HG03432 (cell line): ENCODE data around the gene ZNF511.
A peak's percentile ranks its signal among the peaks of the same experiment; 100 is the strongest.

Experiments used
- ATAC-seq: cut with Tn5 transposase; IDR thresholded peaks from one replicate; pipeline ENCODE4 v1.9.1; 2021; ENCODE audit warnings: mild to moderate bottlenecking, moderate library complexity; ENCODE audit not compliant: unreplicated experiment

The ZNF511 gene

DNA sequence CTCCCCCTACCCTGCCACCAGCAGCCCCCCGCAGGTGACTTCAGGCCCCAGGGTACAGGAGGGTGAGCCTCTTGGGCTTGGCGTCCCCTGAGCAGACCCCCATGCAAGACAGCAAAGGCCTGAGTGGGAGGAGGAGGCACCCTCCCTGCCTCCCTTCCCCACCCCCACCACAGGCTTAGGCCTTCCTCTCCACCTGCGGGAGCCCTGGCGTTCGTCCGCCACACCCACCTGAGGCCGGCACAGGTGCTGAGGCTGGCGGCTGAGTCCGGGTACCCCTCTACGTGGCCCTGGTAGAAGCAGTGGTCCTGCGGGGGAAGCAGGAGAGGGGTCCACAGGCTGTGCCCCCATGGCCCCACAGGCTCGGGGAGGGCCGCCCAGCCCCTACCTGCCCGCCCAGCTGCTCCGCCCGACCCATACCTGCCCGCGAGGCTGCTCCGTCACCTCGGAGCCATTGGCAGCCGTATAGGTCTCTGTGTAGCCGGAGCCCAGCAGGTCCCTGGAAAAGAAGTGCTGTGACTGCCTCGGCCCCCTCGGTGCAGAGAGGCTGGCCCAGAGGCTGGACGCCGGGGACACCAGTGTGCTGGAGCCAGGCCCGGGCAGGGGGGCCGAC is 35.1 kb upstream of the ZNF511 start:
- ATAC-seq, result no peak

- peak; percentile 55 for ATAC-seq
These were observed 33.7 kb upstream of the ZNF511 start for GRCh38 chr10:133274751-133275683.

DNA sequence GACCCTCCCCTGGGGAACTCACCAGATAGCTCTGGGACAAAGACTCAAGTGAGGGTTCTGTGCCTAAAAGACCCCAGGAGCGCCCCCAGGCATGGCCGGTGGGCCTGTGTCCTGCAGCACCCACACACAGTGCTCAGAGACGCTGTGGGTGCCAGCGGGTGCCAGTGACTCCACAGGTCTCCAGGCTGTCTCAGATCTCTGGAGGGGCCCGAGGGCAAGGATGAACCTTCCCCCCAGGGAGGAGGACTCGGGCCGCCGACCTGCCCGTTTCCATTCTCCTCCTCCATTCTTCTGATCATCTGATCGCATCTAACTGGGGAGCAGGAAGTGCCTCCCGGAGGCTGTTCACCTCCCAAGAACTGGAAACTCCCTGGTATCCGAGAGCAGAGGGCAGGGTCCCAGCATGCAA is 33.0 kb upstream of the ZNF511 start:
- ATAC-seq, result peak; percentile 39

GRCh38 chr10:133276100-133276434 is 32.6 kb upstream of the ZNF511 start:
- ATAC-seq, result no peak

DNA sequence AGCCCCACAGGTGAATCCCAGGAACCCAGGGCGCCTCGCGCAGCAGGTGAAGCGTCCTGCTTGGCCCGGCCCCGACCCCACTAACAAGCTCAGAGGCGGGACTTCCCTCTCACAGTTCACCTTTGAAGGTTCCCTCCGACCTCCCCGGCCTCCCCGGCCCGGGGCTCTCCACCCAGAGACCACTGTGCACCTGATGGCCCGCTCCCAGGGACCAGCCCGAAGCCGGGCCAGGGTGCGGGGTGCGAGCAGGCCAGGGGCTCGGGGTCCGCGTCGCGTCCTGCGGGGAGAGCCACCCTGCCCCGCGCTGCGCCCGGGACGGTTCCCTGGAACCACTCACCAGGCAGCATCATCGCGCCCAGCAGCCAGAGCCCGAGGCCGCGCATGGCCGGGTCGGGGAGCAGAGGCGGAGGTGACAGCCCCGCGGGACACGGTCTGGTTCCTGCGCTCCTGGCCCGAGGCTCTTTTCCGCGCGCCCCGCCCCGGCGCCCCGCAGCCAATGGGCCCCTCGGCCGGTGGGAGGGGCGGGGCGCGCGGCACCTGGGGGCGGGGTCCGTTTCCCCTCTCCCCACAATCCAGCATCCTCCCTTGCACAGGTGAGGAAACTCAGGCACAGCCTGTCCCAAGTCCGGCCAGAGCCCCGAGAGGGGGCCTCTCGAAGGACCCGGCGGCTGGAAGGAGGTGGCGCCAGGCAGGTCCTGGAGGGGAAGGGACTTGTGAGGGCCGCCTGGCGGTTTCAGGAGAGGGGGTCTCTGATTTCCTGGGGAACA is 32.1 kb upstream of the ZNF511 start, which contains the start of gene ADAM8:
Gene ADAM8 (minus strand): TSS at position 434 of the 767 bp plus-strand sequence. CDS start 51 bp downstream, at position 383.
- peak; percentile 57 for ATAC-seq

- no peak for ATAC-seq
These were observed 31.3 kb upstream of the ZNF511 start for GRCh38 chr10:133277277-133277992.

- no peak for ATAC-seq
These were observed 30.6 kb upstream of the ZNF511 start for GRCh38 chr10:133277993-133278576.

GRCh38 chr10:133278577-133279265 is 30.0 kb upstream of the ZNF511 start:
- peak; percentile 29 for ATAC-seq

DNA sequence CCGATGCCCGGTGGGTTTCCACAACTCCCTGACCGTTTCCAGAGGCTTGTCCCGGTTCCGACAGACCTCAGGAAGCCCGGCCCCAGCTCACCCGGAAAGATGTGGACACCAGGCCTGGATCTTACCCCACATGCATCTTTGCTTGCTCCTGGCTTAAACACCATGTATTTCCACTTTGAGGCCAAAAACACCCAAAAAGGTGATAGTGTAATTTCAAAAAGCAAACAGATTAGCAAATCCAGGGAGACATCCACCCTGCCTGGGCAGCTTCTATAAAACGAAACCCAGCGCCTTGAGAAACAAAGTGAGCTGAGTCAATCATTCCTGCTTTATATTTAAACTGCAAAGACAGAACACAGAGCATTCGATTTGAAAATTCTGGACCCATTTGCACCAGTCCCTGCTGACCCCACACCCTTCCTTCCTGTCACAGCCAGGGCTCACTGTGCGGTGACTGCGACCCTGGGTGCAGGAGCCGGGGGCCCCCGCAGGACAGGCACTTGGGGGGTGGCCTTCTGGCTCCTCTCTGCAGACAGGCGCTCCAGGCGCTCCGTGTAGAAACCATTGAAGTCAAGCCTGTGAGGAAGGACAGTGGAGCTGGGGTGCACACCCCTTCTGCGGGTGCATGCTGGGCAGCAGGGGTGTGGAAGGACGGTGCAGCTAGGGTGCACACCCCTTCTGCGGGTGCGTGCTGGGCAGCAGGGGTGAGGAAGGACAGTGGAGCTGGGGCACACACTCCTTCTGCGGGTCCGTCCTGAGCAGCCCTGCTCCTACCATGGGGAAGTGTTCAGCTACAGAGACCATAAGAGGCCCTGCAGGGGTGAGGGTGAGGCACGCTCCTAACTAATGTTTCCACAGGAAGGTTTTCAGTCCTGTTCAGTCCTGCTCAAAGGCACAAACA is 29.1 kb upstream of the ZNF511 start:
- ATAC-seq, result no peak

DNA sequence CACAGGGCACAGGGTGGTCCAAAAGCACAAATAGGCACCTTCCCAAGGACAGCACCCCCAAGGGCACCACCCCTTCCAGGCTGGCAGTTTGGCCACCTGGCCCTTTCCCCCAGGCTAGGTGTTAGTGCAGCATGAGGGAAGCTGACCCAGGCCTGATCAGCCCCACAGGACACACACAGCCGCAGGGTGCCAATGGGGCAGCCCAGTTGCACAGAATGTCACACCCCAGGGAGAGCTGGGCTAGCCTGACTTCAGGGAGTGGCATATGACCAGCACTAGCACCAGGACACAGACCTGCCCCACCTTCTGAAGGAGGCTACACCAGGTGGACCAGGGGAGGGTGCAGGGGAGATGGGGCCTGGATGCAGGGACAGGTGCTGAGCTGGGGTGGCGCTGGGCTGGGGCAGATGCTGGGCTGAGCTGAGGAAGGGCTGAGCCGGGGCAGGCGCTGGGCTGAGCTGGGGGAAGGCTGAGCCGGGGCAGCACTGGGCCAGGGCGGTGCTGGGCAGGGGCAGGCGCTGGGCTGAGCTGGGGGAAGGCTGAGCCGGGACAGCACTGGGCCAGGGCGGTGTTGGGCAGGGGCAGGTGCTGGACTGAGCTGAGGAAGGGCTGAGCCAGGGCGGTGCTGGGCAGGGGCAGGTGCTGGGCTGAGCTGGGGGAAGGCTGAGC is 28.2 kb upstream of the ZNF511 start:
- ATAC-seq, result no peak

DNA sequence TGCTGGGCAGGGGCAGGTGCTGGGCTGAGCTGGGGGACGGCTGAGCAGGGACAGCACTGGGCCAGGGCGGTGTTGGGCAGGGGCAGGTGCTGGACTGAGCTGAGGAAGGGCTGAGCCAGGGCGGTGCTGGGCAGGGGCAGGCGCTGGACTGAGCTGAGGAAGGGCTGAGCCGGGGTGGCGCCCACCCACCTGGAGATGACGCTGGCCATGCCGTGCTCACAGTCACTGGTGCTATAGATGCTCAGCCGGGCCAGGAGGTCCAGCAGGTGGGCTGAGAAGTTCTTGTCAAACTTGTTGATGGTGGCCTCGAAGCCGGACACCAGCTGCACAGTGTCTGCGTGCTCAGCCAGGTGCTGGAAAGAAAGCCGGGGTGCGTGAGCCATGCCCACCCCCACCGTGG is 27.6 kb upstream of the ZNF511 start:
- ATAC-seq, result no peak

DNA sequence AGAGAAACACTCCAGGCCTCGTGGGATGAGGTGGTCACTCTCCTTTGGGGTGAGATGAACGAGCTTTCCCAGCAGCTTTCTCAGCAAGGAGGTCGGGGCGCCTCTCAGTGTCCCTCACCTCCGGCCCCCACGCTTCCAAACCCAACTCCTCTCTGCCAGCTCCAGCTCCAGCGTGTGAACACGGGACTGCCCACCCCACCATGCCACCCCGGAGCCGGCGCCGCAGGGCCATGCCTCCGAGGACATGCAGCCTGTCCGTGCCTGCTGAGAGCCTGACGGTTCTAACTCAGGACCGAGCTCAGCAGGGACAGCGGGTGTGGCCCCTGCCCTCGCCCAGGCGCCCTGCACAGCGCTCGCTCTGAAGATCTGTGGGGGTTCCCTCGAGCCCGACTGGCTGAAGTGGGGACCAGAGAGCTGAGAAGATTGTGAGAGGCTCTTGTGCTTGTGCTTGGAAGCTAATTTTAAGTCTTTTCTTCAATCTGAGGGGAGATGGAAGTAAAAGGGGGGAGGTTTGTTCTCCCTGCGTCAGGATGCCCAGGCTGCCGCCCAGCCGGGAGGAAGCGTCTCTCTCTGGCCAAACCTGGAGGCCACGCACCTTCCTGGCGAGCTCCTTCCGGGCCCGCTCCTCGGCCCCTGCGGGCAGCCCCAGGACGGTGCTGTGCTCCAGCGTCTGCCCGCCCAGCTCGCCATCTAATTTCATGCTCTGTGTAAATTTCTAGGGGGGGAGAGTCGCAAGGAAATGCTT is 26.9 kb upstream of the ZNF511 start:
- ATAC-seq, result no peak

DNA sequence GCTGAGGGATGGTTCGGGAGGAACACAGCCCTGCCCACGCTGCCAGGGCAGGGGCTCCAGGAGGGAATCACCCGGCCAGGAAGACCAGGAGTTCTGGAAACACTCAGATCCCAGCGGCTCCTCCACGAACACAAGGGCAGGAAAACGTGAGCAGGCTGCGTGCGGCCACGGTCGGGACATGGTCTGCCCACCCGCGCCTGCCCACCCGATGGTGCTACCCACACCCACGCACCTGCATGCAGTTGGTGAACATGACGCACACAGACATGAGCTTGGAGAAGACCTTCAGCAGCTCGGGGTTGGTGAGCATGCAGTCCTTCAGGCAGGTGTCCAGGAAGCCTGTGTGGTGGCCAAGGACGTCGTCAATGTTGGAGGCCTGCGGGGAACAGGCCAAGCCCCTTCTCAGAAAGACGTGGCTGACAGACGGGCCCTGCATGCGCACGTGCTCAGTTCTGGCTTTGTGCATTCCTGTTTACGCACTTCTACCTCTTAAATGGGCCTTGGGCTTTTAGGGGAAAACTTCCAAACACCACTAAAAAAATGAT is 25.8 kb upstream of the ZNF511 start:
- no peak for ATAC-seq

DNA sequence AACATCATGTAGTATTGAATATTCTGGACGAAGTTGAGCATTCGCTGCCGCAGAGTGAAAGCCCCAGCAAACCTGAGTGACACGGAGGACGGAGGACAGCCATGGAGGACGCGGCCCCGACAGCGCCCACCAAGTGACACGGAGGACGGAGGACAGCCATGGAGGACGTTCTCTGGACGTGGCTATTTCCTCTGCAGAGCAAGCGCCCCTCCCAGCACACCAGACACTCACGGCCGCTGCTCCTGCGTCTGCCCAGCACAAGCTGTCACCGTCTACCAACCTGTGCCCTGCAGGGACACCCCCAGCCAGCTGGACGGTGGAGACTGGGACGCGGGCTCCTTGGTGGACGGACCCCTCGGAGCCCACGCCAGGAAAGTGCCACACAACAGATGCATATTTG is 24.8 kb upstream of the ZNF511 start:
- no peak for ATAC-seq

DNA sequence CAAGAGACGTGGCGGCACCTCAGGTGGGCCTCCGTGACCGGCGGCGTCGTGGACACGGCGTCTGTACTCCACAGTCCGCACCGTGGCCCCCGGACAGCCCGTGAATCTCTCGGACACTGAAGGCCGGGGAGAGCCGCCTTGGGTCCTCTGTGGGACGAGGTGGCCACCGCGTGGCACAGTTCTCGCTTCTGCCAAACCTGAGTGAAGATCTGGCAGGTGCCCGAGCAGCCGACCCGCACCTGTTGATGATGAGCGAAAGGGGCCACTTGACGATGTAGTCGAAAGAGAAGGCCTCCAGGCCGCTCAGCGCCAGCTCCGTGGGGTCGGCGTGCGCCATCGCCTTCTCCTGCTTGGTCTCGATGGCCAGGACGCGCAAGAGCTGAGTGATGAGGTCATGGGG is 23.5 kb upstream of the ZNF511 start:
- no peak for ATAC-seq

DNA sequence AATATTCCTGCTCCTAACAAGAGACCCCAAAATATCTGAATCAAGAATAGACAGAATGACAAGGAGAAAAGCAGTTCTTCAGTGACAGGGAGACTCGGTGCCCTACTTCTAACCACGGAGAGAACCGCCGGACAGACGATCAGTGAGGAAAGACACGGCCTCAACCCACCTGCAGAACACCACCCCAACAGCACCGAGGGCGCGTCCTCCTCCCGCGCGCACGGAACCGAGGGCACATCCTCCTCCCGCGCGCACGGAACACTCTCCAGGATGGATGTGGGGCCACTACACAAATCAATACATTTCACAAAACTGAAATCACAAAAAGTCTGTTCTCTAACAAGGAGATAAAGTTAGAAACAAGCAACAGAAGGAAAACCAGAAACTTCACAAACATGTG is 22.3 kb upstream of the ZNF511 start:
- ATAC-seq, result no peak

GRCh38 chr10:133287832-133288500 is 20.7 kb upstream of the ZNF511 start:
- ATAC-seq, result no peak
